ENCODE measurements around the gene ATP12A.

The ATP12A gene

GRCh38 chr13:24738366-24738847, 58.2 kb downstream of the ATP12A start:
- no peak for DNase-seq

GRCh38 chr13:24740014-24740890, 60.0 kb downstream of the ATP12A start:
- DNase-seq, result no peak

GRCh38 chr13:24741016-24741662, 60.9 kb downstream of the ATP12A start:
- DNase-seq, result no peak

- no peak for DNase-seq
Observed at GRCh38 chr13:24741791-24742190, 61.6 kb downstream of the ATP12A start.

- DNase-seq, result no peak
Observed at GRCh38 chr13:24742294-24742693, 62.1 kb downstream of the ATP12A start.

GRCh38 chr13:24742977-24743376, 62.8 kb downstream of the ATP12A start:
- no peak for DNase-seq

GRCh38 chr13:24744247-24744646, 64.0 kb downstream of the ATP12A start:
- no peak for DNase-seq

GRCh38 chr13:24745516-24745860, 65.3 kb downstream of the ATP12A start:
- DNase-seq, result no peak

- DNase-seq, result no peak
Observed at GRCh38 chr13:24745861-24746617, 65.8 kb downstream of the ATP12A start.

GRCh38 chr13:24746618-24747247, 66.5 kb downstream of the ATP12A start:
- DNase-seq, result no peak

- no peak for DNase-seq
Observed at GRCh38 chr13:24747248-24748060, 67.2 kb downstream of the ATP12A start.

- DNase-seq, result no peak
Observed at GRCh38 chr13:24748061-24748400, 67.8 kb downstream of the ATP12A start.

GRCh38 chr13:24759197-24759596, 79.0 kb downstream of the ATP12A start:
- no peak for DNase-seq
